Lower lobe of right lung (tissue), 2 donors: ENCODE data around the gene ABCA12. TPM values are rescaled to one million over a fixed set of nuclear protein-coding genes. Genes with fewer than 3 reads are reported as not detected.

Experiments
- ATAC-seq, 2 donors: fragments of 200-7000 bp; cut with Tn5 transposase; one replicate each; pipeline ENCODE4 v1.9.1; 2020 to 2022; ENCODE audit warnings: mild to moderate bottlenecking in 2 of 2, moderate library complexity in 2 of 2
- DNase-seq: peaks from one replicate; pipeline ENCODE4 v3.0.0-alpha.2; 2020
- H3K27ac ChIP-seq: fragments of 200-600 bp; one replicate; pipeline ENCODE4 v1.8.0; 2022
- H3K27me3 ChIP-seq: fragments of 200-600 bp; one replicate; pipeline ENCODE4 v1.8.0; 2022; ENCODE audit warnings: low read depth
- H3K36me3 ChIP-seq: fragments of 200-600 bp; one replicate; pipeline ENCODE4 v1.8.0; 2022; ENCODE audit warnings: mild to moderate bottlenecking
- H3K4me1 ChIP-seq: fragments of 200-600 bp; one replicate; pipeline ENCODE4 v1.8.0; 2022
- H3K4me3 ChIP-seq: fragments of 200-600 bp; one replicate; pipeline ENCODE4 v1.8.0; 2022; ENCODE audit warnings: mild to moderate bottlenecking
- H3K9me3 ChIP-seq: fragments of 200-600 bp; one replicate; pipeline ENCODE4 v1.8.0; 2022
- intact Hi-C: fragments of 100-400 bp; cut with DNase I; formaldehyde crosslinking; loops from one replicate; pipeline ENCODE4 v1.11.0; 2022
- total RNA-seq: library from RNA; stranded (reverse); fragmentation: NEBNext Ultra II Directional; extraction: Animal tissue kit (Norgen Biotek cat#: 25700); gene quantifications from one replicate; pipeline ENCODE4 v1.2.1, GENCODE V29; 2021
- TF ChIP-seq, protein P1 (sequence below): fragments of 200-600 bp; IDR thresholded peaks from one replicate; pipeline ENCODE4 v1.8.0; 2022; ENCODE audit warnings: antibody characterized with exemption, mild to moderate bottlenecking
- donor health status: DM: no; HTN: yes; CAD: no; lungs with severe emphysema.

The ABCA12 gene
- total RNA-seq, 1 donor from 2014 or later = not detected

DNA sequence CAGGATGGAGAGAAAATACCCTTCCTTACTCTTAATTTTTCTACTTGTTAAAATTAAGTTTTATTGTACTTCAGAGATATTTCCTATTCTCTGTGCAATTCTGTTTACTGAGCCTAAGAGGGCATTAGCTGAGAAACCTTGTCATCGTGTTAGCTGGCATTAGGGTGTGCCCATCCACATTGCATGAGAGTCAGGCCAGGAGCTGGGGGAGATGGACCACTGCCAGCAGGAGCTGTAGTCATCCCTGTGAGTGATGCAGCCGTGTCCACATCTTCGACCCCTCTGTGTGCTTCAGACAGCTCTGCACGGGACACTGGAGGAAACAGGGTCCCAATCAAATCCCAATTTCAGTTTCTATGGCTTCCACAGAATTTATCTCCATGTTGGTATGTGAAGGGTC lies 34.2 kb downstream of the ABCA12 start:
- Histone ChIP-seq H3K9me3 (no peaks in the 10 kb centered on the region), H3K4me3 (no peak overlapping the region), H3K4me1 (no peaks in the 10 kb centered on the region), H3K36me3 (no peaks in the 10 kb centered on the region), H3K27ac (no peak overlapping the region), H3K27me3 (no peaks in the 10 kb centered on the region)
- intact Hi-C loops = no loop called here
- ATAC-seq (no peak), DNase-seq (no peak)
- TF ChIP-seq, protein P1, sequence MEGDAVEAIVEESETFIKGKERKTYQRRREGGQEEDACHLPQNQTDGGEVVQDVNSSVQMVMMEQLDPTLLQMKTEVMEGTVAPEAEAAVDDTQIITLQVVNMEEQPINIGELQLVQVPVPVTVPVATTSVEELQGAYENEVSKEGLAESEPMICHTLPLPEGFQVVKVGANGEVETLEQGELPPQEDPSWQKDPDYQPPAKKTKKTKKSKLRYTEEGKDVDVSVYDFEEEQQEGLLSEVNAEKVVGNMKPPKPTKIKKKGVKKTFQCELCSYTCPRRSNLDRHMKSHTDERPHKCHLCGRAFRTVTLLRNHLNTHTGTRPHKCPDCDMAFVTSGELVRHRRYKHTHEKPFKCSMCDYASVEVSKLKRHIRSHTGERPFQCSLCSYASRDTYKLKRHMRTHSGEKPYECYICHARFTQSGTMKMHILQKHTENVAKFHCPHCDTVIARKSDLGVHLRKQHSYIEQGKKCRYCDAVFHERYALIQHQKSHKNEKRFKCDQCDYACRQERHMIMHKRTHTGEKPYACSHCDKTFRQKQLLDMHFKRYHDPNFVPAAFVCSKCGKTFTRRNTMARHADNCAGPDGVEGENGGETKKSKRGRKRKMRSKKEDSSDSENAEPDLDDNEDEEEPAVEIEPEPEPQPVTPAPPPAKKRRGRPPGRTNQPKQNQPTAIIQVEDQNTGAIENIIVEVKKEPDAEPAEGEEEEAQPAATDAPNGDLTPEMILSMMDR = no peak

DNA sequence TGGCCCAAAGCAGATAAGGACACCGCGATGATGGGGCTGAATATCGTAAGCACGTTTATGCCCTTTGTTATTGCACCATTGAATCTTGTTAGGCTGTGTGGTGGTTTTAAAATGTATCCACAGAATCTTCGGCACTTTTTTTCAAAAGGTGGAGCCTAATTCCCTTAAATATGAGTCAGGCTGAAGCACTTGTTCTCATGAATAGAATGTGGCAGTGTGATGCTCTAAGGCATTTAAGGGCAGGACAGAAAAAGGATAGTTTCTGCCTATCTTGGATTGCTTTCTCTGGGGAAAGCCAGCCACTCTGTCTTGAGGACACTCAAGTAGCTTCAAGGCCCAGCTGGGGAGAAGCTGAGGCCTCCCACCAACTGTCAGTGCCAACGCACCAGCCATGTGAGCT lies 39.6 kb downstream of the ABCA12 start:
- Histone ChIP-seq H3K36me3 (no peaks in the 10 kb centered on the region), H3K9me3 (no peaks in the 10 kb centered on the region), H3K27me3 (no peaks in the 10 kb centered on the region), H3K4me1 (no peaks in the 10 kb centered on the region), H3K27ac (no peak overlapping the region), H3K4me3 (no peak overlapping the region)
- TF ChIP-seq, protein P1 = no peak
- intact Hi-C loops = no loop called here
- ATAC-seq (no peak), DNase-seq (no peak)

DNA sequence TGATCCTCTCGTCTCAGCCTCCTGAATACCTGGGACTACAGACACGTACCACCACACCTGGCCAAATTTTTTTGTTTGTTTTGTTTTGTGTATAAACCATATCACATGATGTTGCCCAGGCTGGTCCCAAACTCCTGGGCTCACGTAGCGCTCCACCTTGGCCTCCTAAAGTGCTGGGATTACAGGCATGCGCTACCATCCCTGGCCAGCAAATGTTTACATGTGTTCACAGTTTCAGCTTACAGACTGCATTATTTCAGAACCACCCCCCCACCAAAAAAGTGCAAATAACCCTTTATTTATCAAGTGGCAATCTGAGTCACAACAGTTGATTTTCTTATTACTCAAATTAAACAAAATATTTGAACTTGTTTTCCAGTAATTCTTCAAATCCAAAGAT lies 54.3 kb downstream of the ABCA12 start:
- Histone ChIP-seq H3K27me3 (no peaks in the 10 kb centered on the region), H3K27ac (no peak overlapping the region), H3K4me1 (no peaks in the 10 kb centered on the region), H3K36me3 (no peaks in the 10 kb centered on the region), H3K9me3 (no peaks in the 10 kb centered on the region), H3K4me3 (no peak overlapping the region)
- ATAC-seq (no peak), DNase-seq (no peak)
- intact Hi-C loops = no loop called here
- TF ChIP-seq, protein P1 = no peak

DNA sequence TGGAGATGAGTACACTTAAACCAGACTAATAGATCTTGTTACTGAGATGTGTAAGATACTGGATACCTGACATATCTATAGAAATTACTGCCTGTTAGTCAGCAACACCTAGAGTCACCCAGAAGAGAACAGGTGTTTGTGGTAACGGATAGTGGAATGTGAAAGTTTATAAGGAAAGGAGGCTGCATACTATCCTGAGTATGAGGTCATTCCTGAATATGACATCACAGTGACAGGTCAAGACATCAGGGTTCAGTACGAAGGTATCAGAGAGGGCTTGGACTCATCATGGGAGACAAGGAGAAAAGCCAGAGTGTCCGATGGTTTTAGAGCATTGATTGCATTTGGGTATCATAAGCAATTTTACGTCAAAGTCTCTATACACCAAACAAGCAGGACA lies 55.3 kb downstream of the ABCA12 start:
- TF ChIP-seq, protein P1 = no peak
- Histone ChIP-seq H3K4me1 (no peaks in the 10 kb centered on the region), H3K4me3 (no peak overlapping the region), H3K36me3 (no peaks in the 10 kb centered on the region), H3K27ac (no peak overlapping the region), H3K9me3 (no peaks in the 10 kb centered on the region), H3K27me3 (no peaks in the 10 kb centered on the region)
- ATAC-seq (no peak), DNase-seq (no peak)
- intact Hi-C loops = no loop called here

DNA sequence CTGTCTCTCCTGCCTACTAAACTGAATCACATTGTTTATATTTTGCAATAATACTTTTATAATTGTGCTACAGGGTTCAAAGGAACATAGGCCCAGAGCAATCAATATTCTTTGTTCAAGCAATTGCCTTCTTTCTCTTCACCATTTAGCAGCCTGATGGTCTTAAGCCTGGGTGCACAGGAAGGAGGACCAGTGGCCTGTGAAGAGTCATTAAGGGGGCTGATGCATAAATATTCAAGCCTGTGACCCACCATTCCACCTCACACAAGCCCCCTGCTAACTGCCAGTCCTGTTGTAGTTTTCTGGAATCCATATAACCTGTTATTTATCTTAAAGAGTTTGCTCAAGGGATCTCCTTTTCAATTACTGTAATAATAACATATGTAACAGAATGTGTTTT lies 56.0 kb downstream of the ABCA12 start:
- Histone ChIP-seq H3K36me3 (no peaks in the 10 kb centered on the region), H3K4me3 (no peak overlapping the region), H3K9me3 (no peaks in the 10 kb centered on the region), H3K4me1 (no peaks in the 10 kb centered on the region), H3K27me3 (no peaks in the 10 kb centered on the region), H3K27ac (no peak overlapping the region)
- TF ChIP-seq, protein P1 = no peak
- ATAC-seq (no peak), DNase-seq (no peak)
- intact Hi-C loops = no loop called here

DNA sequence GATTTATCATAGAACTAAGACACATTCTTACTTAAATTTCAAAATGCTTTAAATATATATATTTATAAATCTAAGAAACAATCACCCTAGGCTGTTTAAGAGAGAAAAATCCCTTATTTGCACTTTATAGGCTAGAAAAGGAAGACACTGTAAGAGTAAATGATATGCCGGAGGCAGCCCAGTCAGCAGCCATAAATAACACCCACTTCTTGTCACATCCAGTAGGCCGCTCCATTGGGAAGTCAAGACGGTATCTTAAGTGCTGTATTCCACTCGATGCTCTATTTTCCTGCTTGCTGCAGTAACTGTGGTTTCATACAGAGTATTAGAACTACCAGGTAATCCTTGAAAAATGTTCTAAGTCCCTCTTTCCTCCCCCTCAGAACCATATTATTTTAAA lies 57.9 kb downstream of the ABCA12 start:
- no peaks in the 10 kb centered on the region for H3K9me3 ChIP-seq
- H3K27ac ChIP-seq = no peak overlapping the region
- DNase-seq (no peak), ATAC-seq (no peak)
- H3K36me3 ChIP-seq = no peaks in the 10 kb centered on the region
- intact Hi-C loops = no loop called here
- no peaks in the 10 kb centered on the region for H3K4me1 ChIP-seq
- H3K27me3 ChIP-seq = no peaks in the 10 kb centered on the region
- H3K4me3 ChIP-seq = no peak overlapping the region
- TF ChIP-seq, protein P1 = no peak
